CD4-positive, CD25-positive, alpha-beta regulatory T cell (primary cell): Measurements from ENCODE around the gene PPM1F. TPM values are rescaled to one million over a fixed set of nuclear protein-coding genes. Genes with fewer than 3 reads are reported as not detected.
"Not testable (repeated sequence)": the region's sequence is repeated elsewhere in the genome, so short reads cannot be mapped to it uniquely, and the experiment has no call there.

Experiments used
- ATAC-seq, 2 donors: fragments of 150-1000 bp; cut with Tn5 transposase; one replicate each; pipeline ENCODE4 v1.10.0; 2021; ENCODE audit warnings: low read depth in 2 of 2, moderate number of reproducible peaks in 2 of 2, moderate library complexity in 1 of 2
- DNase-seq, 3 donors: peaks; one replicate each; pipeline versions ENCODE4 v3.0.0 to v3.0.0-alpha.2; 2012 to 2022; ENCODE audit warnings: mixed read lengths in 1 of 3
- H3K27ac ChIP-seq: one replicate; pipeline ENCODE4 v1.7.0; 2013; ENCODE audit warnings: mild to moderate bottlenecking, low read length; ENCODE audit not compliant: insufficient read depth, poor library complexity, severe bottlenecking
- H3K27me3 ChIP-seq: one replicate; pipeline ENCODE4 v1.7.0; 2013; ENCODE audit warnings: low read length; ENCODE audit not compliant: control insufficient read depth, insufficient read depth
- H3K36me3 ChIP-seq: one replicate; pipeline ENCODE4 v1.7.0; 2013; ENCODE audit warnings: mild to moderate bottlenecking, low read length, moderate library complexity; ENCODE audit not compliant: control insufficient read depth, insufficient read depth
- H3K4me1 ChIP-seq: 2 replicates; pipeline ENCODE4 v1.7.0; 2013; ENCODE audit warnings: mild to moderate bottlenecking, low read length; ENCODE audit not compliant: insufficient read depth, control insufficient read depth, poor library complexity, severe bottlenecking
- H3K4me3 ChIP-seq: one replicate; pipeline ENCODE4 v1.7.0; 2013; ENCODE audit warnings: low read depth, mild to moderate bottlenecking, low read length, moderate library complexity
- H3K9me3 ChIP-seq, 2 experiments: 1 replicate in 1 of 2; 2 replicates in 1 of 2; pipeline ENCODE4 v1.7.0; 2013; ENCODE audit warnings: low read length in 2 of 2, mild to moderate bottlenecking in 1 of 2, moderate library complexity in 1 of 2; ENCODE audit not compliant: control insufficient read depth in 2 of 2
- H3K27ac Mint-ChIP-seq, 3 donors: one replicate each; pipeline ENCODE4 v1.8.0; 2020 to 2022; ENCODE audit warnings: mild to moderate bottlenecking in 3 of 3, mixed read lengths in 3 of 3, moderate library complexity in 2 of 3
- H3K27me3 Mint-ChIP-seq: one replicate; pipeline ENCODE4 v1.8.0; 2022; ENCODE audit warnings: mild to moderate bottlenecking, mixed read lengths
- H3K36me3 Mint-ChIP-seq: one replicate; pipeline ENCODE4 v1.8.0; 2020; ENCODE audit warnings: mixed read lengths
- H3K4me1 Mint-ChIP-seq, 4 donors: one replicate each; pipeline ENCODE4 v1.8.0; 2020 to 2022; ENCODE audit warnings: mixed read lengths in 4 of 4, mild to moderate bottlenecking in 1 of 4
- H3K4me3 Mint-ChIP-seq, 4 donors: one replicate each; pipeline ENCODE4 v1.8.0; 2020 to 2022; ENCODE audit warnings: mild to moderate bottlenecking in 4 of 4, mixed read lengths in 4 of 4, moderate library complexity in 3 of 4
- H3K9me3 Mint-ChIP-seq, 7 donors: one replicate each; pipeline ENCODE4 v1.8.0; 2020 to 2022; ENCODE audit warnings: mixed read lengths in 7 of 7, mild to moderate bottlenecking in 3 of 7, moderate library complexity in 2 of 7
- polyA plus RNA-seq, 4 donors: library from polyadenylated mRNA; unstranded; fragments of 300-500 nt; fragmentation: Illumina TruSeq; gene quantifications; one replicate each; pipeline ENCODE4 v1.2.3, GENCODE V29; 2021
- total RNA-seq: library from RNA; stranded (reverse); gene quantifications from one replicate; pipeline ENCODE4 v1.2.3, GENCODE V29; 2022

PPM1F gene
- total and polyA plus RNA-seq, 5 donors from 2014 or later = 5.6 to 19.6 (median 7.1) TPM

DNA sequence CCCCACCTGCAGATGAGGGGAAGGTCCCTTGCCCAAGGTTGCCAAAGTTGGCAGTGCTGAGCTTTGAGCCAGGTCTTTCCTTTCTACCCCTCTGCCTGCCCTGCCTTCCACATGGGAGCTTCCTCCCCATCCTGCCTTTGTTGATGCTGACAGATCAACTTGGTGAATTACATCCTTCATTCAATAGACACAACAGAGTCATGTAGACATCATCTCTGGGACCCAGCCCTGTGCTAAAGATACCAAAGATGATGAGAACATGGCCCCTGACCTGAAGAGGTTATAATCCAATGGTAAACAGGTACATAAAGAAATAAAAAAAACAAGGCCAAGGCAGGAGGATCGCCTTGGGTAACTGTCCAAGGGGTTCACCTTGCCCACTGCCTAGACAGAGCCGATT, 42.8 kb downstream of the PPM1F start:
- Histone ChIP-seq H3K9me3 (no peaks in the 10 kb centered on the region), H3K4me1 (no peaks in the 10 kb centered on the region), H3K4me3 (no peak overlapping the region), H3K27me3 (no peaks in the 10 kb centered on the region), H3K27ac (no peak overlapping the region), H3K36me3 (no peaks in the 10 kb centered on the region)
- no peaks in the 10 kb centered on the region for H3K9me3 Mint-ChIP-seq
- no peaks in the 10 kb centered on the region for H3K27me3 Mint-ChIP-seq
- ATAC-seq (no peak), DNase-seq (no peak)
- peaks cover 0 to 3% (median 0%) of the 10 kb centered on the region in 4 donors for H3K4me1 Mint-ChIP-seq
- H3K27ac Mint-ChIP-seq = no peak overlapping the region
- peaks cover 6% of the 10 kb centered on the region for H3K36me3 Mint-ChIP-seq
- H3K4me3 Mint-ChIP-seq = no peak overlapping the region

GRCh38 chr22:21907638-21908522, 44.8 kb downstream of the PPM1F start:
- Histone ChIP-seq H3K36me3 (no peaks in the 10 kb centered on the region), H3K27me3 (no peaks in the 10 kb centered on the region), H3K9me3 (no peaks in the 10 kb centered on the region), H3K27ac (no peak overlapping the region), H3K4me1 (no peaks in the 10 kb centered on the region), H3K4me3 (no peak overlapping the region)
- Mint-ChIP-seq H3K27me3 (peaks cover 6% of the 10 kb centered on the region), H3K9me3 (no peaks in the 10 kb centered on the region), H3K36me3 (peaks cover 6% of the 10 kb centered on the region), H3K4me1 (peaks cover 0 to 3% (median 0%) of the 10 kb centered on the region in 4 donors), H3K4me3 (no peak overlapping the region), H3K27ac (no peak overlapping the region)
- ATAC-seq = no peak
- no peak for DNase-seq

DNA sequence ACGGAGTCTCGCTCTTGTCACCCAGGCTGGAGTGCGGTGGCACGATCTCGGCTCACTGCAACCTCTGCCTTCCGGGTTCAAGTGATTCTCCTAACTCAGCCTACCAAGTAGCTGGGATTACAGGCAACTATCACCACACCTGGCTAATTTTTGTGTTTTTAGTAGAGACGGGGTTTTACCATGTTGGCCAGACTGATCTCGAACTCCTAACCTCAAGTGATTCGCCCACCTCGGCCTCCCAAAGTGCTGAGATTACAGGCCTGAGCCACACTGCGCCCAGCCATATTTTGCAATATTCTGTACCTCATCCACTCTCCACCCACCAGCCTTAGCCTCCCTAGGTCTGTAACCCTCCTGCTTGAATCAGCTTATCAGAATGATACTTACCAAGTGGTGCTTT, 47.4 kb downstream of the PPM1F start:
- not testable (repeated sequence) for H3K27ac ChIP-seq, H3K27me3 Mint-ChIP-seq, H3K4me1 Mint-ChIP-seq, H3K36me3 ChIP-seq, DNase-seq, H3K4me3 Mint-ChIP-seq, H3K9me3 Mint-ChIP-seq, ATAC-seq, H3K4me1 ChIP-seq, H3K27me3 ChIP-seq, H3K27ac Mint-ChIP-seq, H3K36me3 Mint-ChIP-seq, H3K4me3 ChIP-seq, H3K9me3 ChIP-seq

- no peak overlapping the region for H3K4me3 Mint-ChIP-seq
- Histone ChIP-seq H3K4me1 (no peaks in the 10 kb centered on the region), H3K4me3 (no peak overlapping the region), H3K36me3 (no peaks in the 10 kb centered on the region), H3K9me3 (no peaks in the 10 kb centered on the region), H3K27ac (no peak overlapping the region), H3K27me3 (no peaks in the 10 kb centered on the region)
- no peaks in the 10 kb centered on the region for H3K9me3 Mint-ChIP-seq
- H3K27ac Mint-ChIP-seq = no peak overlapping the region
- peaks cover 6% of the 10 kb centered on the region for H3K36me3 Mint-ChIP-seq
- H3K27me3 Mint-ChIP-seq = peaks cover 10% of the 10 kb centered on the region
- ATAC-seq = no peak
- DNase-seq = no peak
- peaks cover 0 to 4% (median 0%) of the 10 kb centered on the region in 4 donors for H3K4me1 Mint-ChIP-seq
These were observed 48.3 kb downstream of the PPM1F start for GRCh38 chr22:21904250-21904789.

GRCh38 chr22:21903283-21903682, 49.4 kb downstream of the PPM1F start:
- no peaks in the 10 kb centered on the region for H3K9me3 Mint-ChIP-seq
- H3K27ac Mint-ChIP-seq = no peak overlapping the region
- H3K36me3 Mint-ChIP-seq = peaks cover 6% of the 10 kb centered on the region
- peaks cover 16% of the 10 kb centered on the region for H3K27me3 Mint-ChIP-seq
- no peaks in the 10 kb centered on the region for H3K9me3 ChIP-seq
- no peaks in the 10 kb centered on the region for H3K4me1 ChIP-seq
- H3K4me3 ChIP-seq = no peak overlapping the region
- no peaks in the 10 kb centered on the region for H3K36me3 ChIP-seq
- no peak overlapping the region for H3K4me3 Mint-ChIP-seq
- H3K27me3 ChIP-seq = no peaks in the 10 kb centered on the region
- DNase-seq = no peak
- H3K27ac ChIP-seq = no peak overlapping the region
- H3K4me1 Mint-ChIP-seq = peaks cover 0 to 4% (median 0%) of the 10 kb centered on the region in 4 donors
- ATAC-seq = no peak

GRCh38 chr22:21902296-21903087, 50.2 kb downstream of the PPM1F start:
- Mint-ChIP-seq H3K9me3 (peaks cover 0 to 1% (median 0%) of the 10 kb centered on the region in 7 donors), H3K36me3 (peaks cover 6% of the 10 kb centered on the region), H3K27me3 (peaks cover 24% of the 10 kb centered on the region), H3K4me3 (no peak overlapping the region), H3K27ac (no peak overlapping the region), H3K4me1 (peaks cover 0 to 4% (median 0%) of the 10 kb centered on the region in 4 donors)
- no peak overlapping the region for H3K27ac ChIP-seq
- no peak overlapping the region for H3K4me3 ChIP-seq
- no peaks in the 10 kb centered on the region for H3K36me3 ChIP-seq
- no peaks in the 10 kb centered on the region for H3K27me3 ChIP-seq
- no peak for ATAC-seq
- DNase-seq = no peak
- H3K4me1 ChIP-seq = no peaks in the 10 kb centered on the region
- H3K9me3 ChIP-seq = no peaks in the 10 kb centered on the region

DNA sequence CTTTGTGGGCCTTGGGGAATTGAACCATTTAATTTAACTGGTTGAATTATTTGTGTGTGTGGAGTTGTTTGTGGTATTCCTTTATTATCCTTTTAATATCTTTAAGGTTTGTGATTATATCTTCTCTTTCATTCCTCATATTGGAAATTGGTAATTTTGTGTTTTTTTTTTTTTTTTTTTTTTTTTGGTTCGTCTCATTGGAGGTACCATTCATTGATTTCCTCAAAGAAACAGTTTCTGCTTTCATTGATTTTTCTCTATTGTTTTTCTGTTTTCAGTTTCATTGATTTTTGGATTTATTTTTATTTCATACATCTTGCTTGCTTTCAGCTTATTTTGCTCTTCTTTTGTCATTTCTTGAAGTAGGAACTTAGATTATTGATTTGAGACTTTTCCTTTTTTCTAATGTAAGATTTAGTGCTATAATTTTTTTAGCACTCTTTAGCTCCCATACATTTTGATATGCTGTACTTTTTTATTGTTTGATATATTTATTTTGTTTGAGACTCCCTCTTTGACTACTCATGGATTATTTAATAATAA, 54.2 kb downstream of the PPM1F start:
- Histone ChIP-seq H3K36me3 (no peaks in the 10 kb centered on the region), H3K4me3 (no peak overlapping the region), H3K4me1 (no peaks in the 10 kb centered on the region), H3K27ac (no peak overlapping the region), H3K27me3 (no peaks in the 10 kb centered on the region), H3K9me3 (no peaks in the 10 kb centered on the region)
- DNase-seq (no peak), ATAC-seq (no peak)
- Mint-ChIP-seq H3K4me3 (no peak overlapping the region), H3K36me3 (no peaks in the 10 kb centered on the region), H3K27ac (no peak overlapping the region), H3K27me3 (peaks cover 20% of the 10 kb centered on the region), H3K4me1 (peaks cover 0 to 5% (median 2%) of the 10 kb centered on the region in 4 donors), H3K9me3 (peaks cover 0 to 1% (median 0%) of the 10 kb centered on the region in 7 donors)
